GM19035 (cell line): Measurements from ENCODE around the gene NPSR1.
"Not testable (repeated sequence)": the region's sequence is repeated elsewhere in the genome, so short reads cannot be mapped to it uniquely, and the experiment has no call there.

Experiments
- ATAC-seq: cut with Tn5 transposase; IDR thresholded peaks from one replicate; pipeline ENCODE4 v1.9.1; 2021; ENCODE audit not compliant: unreplicated experiment

The NPSR1 gene

DNA sequence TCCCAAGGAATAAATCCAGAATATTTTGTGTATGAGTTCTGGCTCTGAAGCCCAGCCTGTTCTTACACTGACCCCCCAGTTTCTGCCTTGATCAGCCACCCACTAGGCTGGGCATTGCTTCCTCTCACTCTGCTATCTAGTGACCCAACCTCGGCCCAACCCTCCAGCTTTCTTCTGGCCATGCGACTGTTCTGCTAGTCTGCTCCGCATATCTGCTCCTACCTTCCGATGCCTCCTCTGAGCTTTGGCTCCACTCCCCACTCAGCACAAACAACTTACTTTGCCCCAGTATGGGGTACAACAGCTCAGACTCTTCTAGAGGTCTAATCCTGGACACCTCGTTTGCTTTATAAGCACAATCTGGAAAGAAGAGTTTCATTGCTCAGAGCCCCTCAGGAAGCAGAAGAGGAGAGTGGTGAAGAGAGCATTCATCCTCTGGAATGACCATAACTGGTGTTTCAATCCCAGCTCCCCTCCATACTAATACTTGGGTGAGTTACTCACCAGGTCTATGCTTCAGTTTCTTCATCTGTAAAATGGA lies 99.6 kb downstream of the NPSR1 start:
- ATAC-seq = no peak

DNA sequence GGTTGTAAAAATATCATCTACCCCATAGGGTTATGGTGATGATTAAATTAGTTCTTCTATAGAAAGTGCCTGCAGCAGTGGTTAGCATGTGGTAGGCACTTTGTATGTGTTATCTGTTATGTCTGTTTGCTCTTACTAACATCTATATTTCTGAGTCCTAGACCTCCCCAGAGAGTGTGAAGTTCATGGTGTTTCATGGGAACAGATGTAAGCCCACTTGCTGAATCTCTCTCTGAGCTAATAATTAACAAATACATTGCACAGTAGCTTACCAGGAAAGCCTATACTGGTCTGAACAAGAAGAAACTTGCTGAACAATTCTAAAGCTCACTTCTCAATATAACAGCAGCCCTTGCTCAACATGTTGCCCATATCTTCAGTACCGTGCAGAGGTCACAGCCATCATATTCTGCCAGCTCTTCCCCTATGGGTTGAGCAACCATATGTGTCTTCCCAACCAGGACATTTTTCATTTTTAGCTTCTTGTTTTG lies 100.1 kb downstream of the NPSR1 start:
- no peak for ATAC-seq

GRCh38 chr7:34759477-34760125 lies 101.6 kb downstream of the NPSR1 start:
- ATAC-seq = no peak

DNA sequence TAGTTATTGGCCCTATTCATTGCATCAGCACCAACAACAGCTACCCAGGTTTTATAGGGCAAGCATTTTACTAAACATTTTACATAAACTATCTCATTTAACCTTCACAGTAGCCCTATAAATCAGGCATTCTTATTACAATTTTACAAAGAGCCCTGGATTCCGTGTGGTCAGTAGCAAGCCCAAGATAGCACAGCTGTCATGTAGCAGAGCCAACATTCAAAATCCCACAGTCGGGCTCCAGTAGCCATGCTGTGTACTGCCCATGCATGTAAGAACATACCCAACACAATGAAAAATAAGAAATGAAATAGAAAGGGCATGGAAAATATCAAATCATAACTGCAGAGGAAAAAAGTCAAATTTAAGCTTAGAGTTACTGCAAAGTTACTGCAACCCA lies 102.3 kb downstream of the NPSR1 start:
- no peak for ATAC-seq

- no peak for ATAC-seq
These were observed 103.2 kb downstream of the NPSR1 start for GRCh38 chr7:34761206-34761605.

GRCh38 chr7:34761627-34762026 lies 103.6 kb downstream of the NPSR1 start:
- ATAC-seq = no peak

- ATAC-seq = no peak
These were observed 104.7 kb downstream of the NPSR1 start for GRCh38 chr7:34762764-34763163.

GRCh38 chr7:34772296-34772938 lies 114.4 kb downstream of the NPSR1 start:
- ATAC-seq = no peak

- no peak for ATAC-seq
These were observed 118.8 kb downstream of the NPSR1 start for GRCh38 chr7:34776748-34777358.

DNA sequence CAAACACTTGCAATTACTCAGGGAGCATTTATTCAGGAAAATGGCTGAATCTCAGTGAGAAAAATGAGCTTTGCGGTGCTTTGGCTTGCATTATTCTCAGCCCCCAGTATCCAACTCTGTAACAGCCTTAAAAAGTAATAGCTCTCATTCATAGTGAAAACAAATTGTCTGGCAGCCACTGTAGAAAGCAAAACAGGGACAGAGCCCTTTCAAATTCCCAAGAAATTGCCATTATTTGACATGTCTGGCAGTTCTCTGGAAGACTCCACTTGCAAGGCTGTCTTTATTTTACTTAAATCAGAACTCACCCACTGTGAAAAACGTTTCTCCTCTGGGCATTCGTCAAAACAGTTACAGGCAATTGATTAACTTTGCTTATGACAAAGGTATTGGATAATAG lies 122.5 kb downstream of the NPSR1 start:
- no peak for ATAC-seq

GRCh38 chr7:34787586-34787985 lies 129.6 kb downstream of the NPSR1 start:
- no peak for ATAC-seq

DNA sequence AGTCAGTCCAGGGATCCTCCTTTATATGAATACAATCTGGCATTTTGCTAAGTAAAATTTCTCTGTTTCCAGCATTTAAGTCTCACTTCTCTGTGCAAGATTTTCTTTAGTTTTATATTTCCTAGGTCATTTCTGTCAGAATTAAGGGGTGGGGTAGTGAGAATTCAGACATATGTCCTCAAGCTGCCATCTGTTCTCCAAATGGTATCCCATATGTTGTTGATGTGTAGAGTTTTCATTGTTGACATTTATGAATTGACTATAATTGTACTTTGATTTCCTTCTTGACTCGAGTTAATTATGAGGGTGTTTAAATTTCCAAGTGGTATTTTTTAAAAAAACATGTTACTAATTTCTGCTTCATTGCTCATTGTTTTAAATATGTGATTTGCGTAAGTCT lies 148.8 kb downstream of the NPSR1 start:
- ATAC-seq = no peak

DNA sequence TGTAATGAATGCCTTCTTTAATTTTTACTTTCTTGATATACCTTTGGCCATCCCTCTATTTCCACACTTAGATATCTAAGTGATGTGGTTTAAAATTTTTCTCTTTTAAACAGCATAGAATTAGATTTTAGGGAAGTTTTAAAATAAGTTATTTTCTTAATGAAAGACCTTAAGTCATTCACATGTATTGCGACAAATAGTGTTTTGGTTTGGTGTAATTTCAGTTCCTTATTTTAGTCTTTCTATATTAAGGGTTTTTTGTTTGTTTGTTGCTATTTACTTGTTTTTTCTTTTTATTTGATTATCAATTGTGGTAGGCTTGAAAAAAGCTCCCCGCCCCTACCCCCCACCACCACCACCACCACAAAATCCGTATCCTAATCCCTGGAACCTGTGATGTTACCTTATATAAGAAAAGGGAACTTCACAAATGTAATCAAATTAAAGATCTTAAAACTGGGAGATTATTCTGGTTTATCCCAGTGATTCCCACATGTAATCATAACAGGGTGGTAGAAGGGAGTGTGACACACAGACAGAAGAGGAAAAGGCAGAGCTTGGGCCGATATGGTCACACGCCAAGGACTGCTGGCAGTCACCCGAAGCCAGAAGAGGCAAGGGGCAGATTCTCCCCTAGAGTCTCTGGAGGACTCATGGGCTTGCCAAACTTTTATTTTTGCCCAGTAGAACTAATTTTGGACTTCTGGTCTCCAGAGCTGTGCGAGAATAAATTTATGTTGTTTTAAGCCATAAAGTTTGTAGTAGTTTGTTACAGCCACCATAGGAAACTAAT lies 149.7 kb downstream of the NPSR1 start:
- no peak for ATAC-seq

DNA sequence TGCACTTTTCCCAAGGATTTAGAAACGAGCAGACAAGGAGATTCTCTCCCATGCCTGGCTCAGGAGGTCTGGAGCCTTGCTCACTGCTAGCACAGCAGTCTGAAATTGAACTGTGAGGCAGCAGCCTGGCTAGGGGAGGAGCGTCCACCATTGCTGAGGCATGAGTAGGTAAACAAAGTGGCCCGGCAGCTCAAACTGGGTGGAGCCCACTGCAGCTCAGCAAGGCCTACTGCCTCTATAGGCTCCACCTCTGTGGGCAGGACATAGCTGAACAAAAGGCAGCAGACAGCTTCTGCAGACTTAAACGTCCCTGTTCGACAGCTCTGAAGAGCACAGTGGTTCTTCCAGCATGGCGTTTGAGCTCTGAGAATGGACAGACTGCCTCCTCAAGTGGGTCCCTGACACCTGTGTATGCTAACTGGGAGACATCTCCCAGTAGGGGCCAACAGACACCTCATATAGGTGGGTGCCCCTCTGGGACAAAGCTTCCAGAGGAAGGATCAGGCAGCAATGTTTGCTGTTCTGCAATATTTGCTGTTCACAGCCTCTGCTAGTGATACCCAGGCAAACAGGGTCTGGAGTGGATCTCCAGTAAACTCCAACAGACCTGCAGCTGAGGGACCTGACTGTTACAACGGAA lies 156.3 kb downstream of the NPSR1 start:
- ATAC-seq = not testable (repeated sequence)

GRCh38 chr7:34821932-34822558 lies 164.0 kb downstream of the NPSR1 start:
- ATAC-seq = no peak

- no peak for ATAC-seq
These were observed 165.7 kb downstream of the NPSR1 start for GRCh38 chr7:34823650-34824258.

GRCh38 chr7:34825221-34825620 lies 167.2 kb downstream of the NPSR1 start:
- ATAC-seq = no peak

DNA sequence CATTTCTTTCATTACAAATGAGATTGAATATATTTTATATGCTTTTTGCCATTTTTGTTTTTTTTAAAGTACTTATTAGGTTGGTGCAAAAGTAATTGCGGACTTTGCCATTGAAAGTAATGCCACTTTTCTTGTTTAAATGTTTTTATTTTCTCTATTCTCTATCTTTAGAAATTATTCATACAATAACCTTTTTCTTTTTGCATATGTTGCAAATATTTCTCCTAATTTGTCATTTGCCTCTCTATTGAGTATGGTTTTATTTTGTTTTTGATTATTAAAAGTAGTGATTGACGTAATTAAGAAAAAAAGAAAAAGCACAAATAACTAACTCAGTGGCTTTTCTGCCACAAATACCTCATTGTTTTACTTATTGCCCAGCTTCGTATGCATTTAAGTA lies 172.4 kb downstream of the NPSR1 start:
- no peak for ATAC-seq

- ATAC-seq = no peak
These were observed 173.4 kb downstream of the NPSR1 start for GRCh38 chr7:34831436-34831835.

- ATAC-seq = no peak
These were observed 174.0 kb downstream of the NPSR1 start for GRCh38 chr7:34832020-34832419.
